Stimulated activated CD8-positive, alpha-beta memory T cell treated with anti-CD3 and anti-CD28 coated beads, Interleukin-7, amount 100 ng/mL, for 24 hours (primary cell): Measurements from ENCODE around the gene AGPAT2.

Source experiments
- DNase-seq: peaks from one replicate; pipeline ENCODE4 v3.0.0-alpha.2; 2020; ENCODE audit warnings: low read depth

Gene AGPAT2

DNA sequence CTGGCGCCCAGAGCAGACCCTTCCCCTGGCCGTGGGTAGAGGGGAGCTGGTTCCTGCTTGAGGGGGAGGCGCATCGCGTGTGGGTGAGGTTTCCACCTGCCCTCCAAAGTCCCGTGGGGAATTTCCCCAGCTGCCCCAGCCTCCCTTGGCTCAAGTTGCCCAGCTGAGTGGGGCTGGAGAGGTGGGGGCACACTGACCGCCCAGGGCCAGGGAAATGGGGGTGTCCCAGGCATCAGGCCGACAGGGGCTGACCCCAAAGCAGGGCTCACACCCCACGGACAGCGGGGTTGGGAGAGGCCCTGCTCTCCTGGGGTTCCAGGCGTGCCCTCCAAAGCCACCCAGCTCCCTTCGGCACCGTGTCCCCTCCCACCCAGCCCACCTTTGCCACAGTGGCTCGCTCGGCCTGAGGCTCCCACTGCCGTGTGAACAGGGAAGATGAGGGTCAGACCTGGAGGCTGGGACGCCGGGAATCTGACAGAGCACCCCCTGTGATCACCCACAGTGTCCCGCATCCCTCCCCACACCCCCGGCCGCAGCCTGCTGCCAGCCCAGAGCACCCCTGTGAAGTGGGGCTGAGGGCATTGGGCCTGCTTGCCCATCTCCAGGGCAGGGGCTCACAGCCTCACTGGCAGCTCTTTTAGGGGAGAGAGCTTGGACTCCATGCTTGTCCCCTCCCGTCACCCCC is 25.5 kb downstream of the AGPAT2 start:
- DNase-seq: no peak

DNA sequence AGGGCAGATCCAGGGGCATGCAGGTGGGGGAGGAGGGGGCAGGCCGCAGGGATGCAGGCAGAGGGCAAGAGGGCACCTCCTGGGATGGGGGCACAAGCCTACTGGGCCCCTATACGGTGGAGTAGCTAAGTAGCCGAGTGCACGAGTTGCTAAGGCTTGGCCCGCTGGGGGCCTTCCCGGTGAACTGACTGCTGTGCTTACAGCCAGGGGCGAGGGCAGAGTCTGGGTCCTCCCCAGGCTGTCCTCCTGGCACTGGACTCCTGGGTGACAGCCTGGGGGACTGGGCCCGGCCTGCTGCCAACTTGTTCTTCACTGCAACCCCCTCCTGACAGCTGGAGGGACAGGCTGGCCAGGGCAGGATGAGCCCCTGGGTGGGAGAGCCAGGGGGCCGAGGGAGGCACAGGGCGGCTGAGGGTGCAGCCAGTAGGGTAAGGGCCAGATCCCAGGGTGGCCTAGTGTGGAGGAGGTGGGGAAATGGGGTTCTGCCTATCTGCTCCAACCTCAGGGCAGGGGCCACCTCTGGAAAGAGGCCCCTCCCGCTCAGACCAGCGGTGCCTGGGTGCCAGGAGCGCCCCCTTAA is 26.2 kb downstream of the AGPAT2 start:
- DNase-seq: no peak

DNA sequence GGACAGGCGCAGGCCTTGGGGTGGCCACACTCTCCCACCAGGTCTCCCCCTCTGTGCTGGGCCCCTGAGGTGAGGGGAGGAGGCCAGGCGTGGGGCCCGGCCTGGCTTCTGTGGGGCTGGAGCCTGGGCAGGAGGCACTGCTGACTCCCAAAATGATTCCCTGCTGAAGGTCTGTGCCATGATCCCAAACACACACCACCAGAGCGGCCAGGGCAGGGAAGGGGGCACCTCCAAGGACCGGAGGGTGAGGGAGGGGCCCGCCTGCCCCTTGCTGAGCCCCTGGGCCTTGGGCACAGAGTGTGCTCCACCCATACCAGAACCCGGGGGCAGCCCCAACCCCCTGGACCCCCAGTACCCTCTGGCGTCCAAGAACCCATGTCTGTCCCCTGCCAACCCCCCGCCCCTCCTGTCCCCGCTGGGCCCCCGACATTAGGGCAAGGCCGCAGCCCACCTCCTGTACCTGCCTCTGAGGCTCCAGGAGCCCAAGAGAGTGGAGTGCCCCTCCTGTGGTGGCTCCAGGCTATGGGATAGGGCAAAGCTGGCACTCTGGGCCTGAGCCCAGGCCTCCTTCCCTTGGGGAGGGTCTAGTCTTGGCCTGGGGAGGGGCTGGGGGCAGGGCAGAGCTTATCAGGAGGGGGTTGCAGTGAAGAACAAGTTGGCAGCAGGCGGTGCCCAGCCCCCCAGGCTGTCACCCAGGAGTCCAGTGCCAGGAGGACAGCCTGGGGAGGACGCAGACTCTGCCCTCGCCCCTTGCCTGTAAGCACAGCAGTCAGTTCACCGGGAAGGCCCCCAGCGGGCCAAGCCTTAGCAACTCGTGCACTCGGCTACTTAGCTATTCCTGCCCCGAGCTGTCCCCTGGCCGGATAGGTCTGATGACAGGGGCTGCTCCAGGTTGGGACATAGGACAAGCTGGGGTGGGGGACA is 27.1 kb downstream of the AGPAT2 start:
- no peak for DNase-seq

DNA sequence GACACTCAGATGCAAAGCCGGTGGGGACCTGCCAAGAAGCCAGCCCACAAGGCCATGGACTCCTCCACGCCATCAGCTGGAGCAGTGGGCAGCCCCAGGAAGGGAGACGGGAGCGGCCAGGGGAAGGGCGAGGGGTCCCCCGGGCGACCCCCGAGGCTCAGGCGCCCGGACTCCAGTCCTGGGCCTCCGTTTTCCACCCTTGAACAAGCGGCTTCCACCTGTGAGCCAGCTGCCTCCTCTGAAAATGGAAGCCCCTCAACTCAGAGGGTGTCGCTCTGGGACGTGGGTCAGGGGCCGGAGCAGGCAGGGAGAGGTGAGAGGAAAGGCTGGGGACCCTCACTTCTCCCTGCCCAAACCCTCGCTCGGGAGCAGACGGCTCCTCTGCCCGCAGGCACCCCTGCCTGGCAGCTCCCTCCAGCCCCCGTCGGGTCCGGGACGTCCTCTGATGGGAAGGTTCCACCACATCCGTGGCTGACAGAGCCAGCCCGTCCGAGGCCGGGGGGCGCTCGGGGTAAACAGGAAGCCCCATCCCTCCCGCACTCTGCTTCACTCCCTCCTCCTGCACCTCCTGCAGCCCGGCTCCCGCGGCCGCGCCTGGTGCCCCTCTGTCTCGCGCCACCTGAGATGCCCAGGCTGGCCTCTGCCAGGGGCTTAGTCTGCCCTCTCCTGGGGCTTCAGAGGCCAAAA is 28.3 kb downstream of the AGPAT2 start:
- no peak for DNase-seq

DNA sequence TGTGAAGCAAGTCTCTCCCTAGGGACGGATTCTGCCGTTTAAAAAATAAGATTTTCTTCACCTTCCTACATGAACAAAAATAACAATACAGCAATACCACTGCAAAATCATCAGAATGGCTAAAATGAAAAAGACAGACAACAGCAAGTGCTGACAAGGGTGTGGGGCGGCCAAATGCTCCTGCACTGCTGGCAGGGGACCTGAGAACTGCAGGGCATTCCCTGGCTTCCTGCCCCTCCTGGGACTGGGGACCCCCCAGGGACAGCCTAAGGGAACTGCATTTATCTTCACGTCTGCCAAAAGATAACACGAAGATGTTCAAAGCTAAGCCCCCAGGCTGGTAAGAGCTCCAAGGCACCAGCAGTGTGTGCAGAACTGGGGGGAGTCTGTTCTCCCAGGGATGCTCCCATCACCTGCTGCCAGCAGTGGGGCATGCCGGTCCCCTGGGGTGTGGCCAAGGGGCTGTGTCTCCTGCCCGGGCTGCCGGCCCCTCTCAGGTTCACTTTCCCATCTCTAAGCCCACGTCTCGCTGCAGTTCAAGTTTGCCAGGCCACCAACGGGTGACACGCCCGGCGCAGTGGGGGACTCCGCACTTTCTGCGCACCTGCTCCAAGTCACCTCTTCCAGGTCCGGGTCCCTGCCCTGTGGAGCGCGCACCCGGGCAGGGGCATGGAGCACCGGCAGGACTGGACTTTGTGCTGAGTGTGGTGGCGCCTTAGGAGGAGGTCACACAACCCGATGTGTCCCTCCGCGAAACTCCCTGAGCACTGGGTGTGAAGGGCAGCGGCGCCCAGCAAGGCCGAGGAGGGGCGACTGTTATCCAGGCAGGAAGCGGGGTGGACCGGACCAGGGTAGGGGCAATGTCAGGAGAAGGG is 29.0 kb downstream of the AGPAT2 start:
- DNase-seq: no peak

DNA sequence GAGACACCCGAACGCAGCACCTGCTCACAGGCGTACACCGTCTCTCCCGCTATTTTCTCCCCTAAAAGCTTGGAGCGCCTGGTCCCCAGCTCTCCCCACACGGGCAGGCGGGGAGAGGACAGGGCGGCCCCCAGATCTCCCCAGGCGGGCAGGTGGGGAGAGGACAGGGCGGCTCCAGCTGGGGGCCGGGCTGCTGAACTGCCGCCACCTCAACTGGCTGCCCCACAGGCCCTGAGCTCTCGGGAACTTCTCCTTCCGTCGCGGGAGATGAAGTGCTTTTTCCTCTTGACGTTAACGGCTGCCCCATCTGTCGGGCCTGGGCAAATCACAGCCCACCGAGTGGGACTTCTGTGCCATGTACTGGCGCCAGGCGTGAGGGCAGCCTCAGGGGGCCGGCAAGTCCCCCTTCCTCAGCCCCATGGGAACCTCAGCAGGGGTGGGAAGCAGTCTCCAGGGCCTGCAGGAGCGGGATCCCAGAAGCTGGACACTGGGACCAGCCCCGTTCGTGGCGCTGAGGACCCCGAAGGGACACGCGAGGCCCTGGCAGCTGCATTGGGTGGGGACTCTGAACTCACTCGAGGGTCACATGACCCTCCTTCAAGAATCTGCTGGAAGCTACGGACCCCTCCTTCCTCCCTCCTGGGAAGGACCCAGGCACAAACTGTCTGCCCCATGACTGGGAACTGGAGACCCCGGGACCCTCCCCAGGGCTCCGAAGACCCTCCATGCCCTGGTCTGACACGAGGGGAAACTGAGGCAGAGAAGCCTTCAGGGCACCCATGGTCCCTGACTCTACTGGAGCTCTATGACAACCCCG is 30.3 kb downstream of the AGPAT2 start:
- DNase-seq: no peak

DNA sequence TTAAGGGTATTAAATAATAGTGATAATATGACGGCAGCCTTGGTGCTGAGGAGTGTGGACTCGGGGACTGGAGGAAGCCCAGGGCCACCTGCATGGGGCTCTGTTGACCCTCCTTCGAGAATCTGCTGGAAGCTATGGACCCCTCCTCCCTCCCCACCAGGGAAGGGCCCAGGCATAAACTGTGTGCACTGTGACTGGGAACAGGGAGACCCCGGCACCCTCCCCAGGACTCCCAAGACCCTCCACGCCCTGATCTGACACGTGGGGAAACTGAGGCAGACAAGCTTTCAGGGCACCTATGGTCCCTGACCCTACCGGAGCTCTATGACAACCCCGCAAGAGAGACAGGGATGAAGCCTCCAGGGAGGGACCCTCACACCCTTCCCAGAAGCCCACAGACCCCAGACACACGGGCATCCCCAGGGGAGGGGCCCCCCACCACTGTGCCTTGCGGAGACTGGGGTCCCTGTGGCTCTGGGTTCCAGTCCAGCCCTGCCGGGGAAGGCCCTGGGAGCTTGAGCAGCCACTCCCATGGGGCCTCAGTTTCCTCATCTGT is 31.0 kb downstream of the AGPAT2 start:
- DNase-seq: no peak

DNA sequence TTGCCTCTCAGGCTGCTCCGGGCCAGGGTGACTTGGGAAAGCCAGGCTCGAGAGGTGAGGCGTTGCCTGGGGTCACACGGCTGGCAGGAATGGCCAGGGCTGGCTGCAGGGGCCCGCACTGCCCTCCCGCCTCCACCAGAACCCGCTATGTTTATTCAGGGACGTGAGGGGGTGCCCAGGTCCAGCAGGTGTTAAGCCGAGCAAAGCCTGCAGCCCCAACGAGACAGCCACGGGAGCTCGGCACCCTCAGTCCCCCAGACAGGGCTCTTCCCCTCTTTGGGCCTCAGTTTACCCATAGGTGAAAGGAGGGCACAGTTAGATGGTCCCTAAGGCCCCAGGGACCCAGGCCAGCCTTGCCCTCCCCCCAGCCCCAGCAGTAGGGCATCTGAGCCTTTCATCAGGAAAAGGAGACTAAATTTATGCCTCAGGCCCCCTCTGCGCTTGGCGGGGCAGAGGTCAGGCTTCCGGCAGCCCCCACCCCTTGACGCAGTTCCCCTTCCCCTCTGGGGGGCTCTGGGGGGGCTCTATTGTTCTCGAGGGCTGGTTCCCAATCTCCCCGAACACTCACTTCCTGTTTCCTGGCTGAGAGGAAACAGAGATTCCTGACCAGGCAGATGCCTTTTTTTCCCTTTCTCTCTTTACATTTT is 31.6 kb downstream of the AGPAT2 start:
- no peak for DNase-seq

DNA sequence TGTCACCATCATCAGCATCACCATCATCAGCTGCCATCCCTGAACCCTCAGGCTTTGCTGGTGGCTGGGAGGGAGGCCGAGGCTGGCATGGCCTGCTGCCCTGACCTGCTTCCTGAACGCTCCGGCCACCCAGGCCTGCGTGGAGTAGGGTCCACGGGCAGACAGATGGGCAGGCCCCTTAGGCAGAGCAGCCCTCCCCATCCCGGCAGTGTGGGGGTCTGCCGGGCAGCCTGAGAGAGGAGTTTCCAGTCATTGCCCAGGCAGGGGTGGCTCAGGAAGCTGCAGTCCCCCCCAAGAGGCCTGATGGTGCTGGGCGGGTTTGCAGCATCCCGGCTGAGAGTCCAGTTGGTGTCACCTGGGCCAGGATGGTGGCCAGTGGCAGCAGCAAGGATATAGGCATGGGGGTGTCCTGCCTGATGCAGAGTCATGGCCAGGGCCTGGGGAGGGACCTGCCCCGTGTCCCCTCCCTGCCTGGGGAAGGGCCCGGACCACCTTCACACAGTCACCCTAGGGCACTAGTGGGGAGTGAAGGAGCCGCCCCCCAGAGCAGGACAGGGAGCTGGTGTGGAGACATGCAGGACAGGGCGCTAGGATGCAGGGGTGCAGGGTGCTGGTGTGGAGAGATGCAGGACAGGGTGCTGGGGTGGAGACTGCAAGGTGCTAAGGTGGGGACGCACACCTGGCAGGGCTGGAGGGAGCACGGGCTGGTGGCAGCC is 32.3 kb downstream of the AGPAT2 start:
- DNase-seq: no peak

DNA sequence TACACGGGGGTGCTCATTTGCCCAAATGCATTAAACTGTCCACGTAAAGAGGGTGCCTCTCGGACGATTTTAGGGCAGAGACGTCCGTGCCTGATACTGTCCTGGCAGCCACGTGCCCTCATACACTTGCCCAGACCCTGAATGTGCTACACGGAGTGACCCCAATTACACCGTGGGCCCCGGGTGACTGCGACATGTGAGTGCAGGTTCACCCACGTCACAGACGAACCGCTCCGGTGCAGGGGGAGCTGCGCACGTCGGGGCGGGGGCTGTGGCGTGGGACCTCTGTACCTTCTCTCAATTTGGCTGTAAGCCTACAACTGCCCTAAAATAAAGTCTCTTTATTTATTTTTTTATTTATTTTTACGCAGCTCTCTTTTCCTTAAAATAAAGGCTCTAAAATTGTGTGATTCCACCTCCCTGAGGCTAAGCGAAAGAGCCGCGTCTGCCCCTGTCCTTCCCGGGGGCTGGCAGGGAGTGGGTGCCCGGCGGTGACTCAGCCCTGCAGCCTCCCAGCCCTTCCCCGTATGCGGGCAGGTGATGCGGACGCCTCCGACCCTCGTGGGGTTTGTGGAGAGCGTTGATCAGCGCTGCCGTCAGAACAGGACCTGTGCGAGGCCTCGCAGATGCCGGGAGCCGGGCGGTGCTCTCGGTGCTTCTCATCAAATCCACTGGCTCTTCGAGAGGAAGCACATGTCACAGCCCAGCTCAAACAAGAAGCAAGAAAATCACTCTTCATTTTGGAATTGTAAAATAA is 33.8 kb downstream of the AGPAT2 start:
- no peak for DNase-seq

DNA sequence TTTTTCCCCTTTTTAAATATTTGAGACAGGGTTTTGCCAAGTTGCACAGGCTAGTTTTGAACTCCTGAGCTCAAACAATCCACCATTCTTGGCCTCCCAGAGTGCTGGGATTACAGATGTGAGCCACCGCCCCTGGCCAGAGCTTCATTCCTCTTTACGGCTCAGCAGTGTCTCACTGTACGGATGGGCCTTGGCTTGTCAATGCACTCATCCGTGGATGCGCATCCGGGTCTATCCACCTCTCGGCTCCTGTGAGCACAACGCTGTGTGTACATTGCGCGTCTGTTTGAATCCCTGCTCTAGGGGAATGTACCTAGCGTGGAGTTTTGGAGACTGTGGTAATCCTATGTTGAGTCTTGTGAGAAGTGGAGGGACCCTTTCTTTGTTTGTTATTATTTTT is 35.4 kb downstream of the AGPAT2 start:
- no peak for DNase-seq

DNA sequence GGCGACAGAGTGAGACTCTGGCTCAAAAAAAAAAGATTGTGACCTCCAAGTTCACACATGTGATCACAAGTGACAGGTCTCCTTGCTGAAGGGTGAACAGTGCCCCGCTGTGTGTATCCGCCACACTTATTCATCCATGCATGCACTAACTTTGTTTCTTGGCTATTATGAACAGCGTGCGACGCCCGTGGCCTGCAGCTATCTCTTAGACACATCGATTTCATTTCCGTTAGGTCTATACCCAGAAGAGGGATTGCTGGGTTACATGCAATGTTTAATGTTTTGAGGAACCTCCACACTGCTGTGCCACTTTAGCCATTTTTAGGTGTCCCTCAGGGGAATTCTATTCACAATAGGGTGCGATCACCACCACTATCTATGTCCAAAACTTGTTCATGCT is 36.6 kb downstream of the AGPAT2 start:
- DNase-seq: no peak

DNA sequence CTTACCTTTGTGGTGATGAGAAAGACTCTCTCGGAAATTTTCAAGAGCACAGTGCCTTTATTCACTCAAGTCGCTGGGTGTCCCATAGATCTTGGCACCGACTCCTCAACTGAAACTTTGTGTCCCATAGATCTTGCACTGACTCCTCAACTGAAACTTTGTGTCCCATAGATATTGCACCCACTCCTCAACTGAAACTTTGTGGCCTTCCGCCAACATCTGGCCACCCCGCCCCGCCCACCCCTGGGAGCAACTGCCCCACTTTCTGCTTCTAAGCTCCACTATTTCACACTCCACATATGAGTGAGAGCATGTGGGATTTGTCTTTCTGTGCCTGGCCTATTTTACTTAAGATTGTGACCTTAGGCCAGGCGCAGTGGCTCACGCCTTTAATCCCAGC is 37.2 kb downstream of the AGPAT2 start:
- no peak for DNase-seq

DNA sequence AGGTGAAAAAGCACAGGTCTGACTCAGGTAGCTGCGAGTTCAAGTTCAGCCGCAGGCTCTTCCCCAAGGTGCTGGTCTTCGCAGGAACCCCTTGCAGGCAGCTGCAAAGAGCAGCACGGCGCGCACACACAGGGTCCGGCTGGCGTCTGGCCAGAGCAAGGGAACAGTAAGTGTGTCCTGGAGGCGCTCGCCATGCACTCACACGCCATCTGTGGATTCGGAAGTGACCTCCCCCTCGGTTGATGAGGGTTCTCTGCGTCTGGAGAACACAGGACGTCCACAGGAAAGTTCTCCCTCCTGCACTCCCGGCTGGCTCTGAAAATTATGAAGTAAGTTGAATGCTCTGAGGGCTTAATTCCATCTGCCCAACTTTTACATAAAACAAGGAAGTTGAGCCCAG is 38.5 kb downstream of the AGPAT2 start:
- no peak for DNase-seq

DNA sequence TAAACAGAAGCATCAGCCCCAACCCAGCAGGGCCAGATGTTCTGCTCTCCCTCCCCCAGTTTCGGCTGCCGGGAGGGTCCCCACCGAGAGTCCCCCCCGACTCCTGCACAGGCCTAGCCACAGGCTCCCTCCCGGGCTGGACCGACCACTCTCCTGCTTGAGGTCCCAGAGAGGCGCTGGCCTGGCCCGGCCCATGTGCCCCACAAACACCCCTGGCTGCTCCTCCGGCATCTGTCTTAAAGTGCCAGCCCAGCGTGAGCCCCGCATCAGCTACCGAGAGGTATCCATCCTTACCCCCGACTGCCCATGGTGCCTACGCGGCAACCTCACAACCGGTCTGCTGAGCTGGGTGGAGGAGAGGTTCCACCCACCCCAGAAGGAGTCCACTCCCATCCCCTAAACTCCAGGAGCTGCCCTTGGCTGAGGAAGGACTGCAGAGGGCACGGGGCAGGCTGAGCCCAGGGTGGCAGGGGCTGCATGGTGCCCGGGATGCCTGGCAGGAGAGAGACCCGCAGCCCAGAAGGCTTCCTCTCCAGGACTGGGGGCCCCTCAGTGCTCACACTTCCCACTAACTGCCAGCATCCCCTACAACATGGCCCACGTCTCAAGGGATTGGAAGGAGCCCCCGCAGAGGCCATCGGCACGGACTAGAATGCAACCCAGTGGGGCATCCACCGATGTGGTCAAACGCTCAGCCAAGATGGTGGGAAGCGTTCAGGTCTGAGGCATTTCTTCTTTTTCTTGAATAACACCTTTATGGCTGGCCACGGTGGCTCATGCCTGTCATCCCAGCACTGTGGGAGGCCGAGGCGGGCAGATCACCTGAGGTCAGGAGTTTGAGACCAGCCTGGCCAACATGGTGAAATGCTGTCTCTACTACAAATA is 40.2 kb downstream of the AGPAT2 start:
- no peak for DNase-seq

DNA sequence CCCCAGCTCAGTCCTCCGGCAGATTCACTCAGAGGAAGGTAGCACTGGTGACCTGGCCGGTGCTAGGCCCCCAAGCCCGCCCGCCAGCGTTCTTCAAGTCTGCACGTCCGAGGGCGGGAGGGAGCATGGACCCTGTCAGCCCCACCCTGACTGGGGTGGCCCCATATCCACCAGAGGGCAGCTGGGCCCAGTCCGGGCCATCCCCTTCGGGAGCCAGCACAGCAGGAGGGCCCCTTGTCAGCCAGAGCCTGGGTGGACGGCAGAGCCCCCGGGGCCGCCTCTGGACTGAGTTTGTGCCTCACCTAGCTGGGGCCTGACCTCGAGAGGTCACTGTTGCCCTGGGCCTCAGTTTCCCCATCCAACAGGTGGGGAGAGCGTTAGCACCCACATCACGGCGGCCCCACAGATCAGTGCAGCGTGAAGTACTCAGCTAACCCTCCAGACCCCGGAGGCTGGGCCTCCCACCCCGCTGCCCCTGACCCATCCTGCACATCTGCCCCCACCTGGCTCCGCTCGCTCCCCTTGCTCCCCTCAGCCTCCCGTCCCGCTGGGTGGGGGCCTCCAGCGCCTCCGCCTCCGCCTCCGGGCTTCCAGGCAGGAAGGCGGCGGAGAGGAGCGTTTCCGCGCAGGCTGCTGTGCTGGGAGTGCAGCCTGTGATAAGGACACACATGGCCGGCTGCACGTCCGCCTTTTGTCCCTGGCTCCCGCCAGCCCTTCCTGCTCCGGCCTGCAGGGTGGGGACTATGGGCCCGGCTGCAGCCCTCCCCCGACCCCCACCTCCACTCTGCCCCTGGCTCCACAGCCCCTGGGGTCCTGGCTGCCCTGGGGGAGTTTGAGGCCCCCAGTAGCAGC is 41.1 kb downstream of the AGPAT2 start:
- no peak for DNase-seq
